RPMI8226 (cell line): ENCODE data around the gene RPL39L.
"Not testable (repeated sequence)": the region's sequence is repeated elsewhere in the genome, so short reads cannot be mapped to it uniquely, and the experiment has no call there.

Source experiments
- DNase-seq: peaks from one replicate; pipeline ENCODE4 v3.0.0-alpha.2; 2015

Gene RPL39L

GRCh38 chr3:187139126-187139894, at the start of gene RPL39L:
Gene RPL39L (minus strand): TSS chr3:187139496. CDS start chr3:187121300, 18,196 bp downstream.
- peak; percentile 94 for DNase-seq

DNA sequence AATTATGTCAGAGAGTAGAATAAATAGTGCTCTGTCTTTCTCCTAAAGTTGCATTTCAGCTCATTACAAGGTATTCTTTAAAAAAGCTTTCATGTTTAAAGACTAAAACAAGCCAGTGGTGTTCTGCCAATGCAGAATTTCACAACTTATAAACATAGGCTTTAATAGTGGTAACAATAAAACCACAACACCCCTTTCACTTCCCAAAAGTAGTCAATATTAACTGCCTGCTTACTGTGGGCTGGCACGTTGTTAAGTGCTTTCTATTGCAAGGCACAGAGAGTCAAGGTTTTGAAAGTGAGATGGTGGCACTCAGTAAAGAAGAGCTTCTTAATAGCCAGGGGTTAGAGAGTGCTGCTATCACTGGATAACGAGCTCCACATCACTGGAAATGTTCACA, 49.6 kb upstream of the RPL39L start:
- no peak for DNase-seq

DNA sequence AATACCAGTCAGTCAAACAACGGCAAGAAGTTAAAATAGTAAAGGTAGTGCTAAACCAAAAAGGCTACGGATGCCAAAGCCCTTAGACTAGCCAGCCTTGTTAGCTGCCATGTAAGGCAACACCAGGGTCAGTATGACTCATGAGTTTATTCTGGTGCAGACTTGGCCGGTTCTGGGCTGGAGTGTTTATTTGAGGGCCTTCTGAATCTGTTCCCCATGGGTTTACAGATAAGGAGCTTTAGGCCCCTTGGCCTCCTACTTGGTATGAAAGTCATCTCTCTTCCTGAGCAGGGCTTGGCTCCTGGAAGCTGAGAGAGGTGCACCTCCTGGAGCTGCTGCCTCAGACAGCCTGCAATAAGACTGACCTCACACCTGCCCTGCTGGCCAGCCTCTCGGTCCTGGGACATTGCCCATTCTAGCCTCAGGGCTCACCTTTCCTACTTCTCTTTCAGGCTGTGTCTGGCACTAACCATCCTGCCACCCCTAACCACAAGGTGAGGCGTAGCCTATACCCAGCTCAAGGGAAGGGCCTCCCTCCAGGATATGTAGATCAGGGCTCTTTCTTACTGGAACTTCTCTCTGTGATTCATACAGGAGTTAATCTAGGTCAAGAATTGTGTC, 47.6 kb upstream of the RPL39L start:
- no peak for DNase-seq

DNA sequence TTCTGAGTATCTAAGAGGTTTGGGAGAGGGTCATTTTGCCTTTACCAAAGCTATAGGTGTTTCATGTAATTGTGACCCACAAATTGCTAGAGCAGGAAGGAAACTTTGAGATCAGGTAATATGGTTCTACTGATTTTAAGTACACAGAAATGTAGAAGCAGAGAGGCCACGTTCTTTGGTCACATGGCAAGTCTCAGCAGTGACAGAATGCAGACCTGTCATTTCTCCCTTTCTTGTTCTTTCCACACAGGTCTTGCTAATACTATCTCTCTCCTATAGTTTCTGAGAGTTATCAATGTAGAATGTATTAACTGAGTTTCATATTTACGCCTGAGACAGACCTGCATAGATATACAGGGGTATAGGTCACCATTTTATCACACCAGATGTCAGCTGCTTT, 47.1 kb upstream of the RPL39L start:
- no peak for DNase-seq

DNA sequence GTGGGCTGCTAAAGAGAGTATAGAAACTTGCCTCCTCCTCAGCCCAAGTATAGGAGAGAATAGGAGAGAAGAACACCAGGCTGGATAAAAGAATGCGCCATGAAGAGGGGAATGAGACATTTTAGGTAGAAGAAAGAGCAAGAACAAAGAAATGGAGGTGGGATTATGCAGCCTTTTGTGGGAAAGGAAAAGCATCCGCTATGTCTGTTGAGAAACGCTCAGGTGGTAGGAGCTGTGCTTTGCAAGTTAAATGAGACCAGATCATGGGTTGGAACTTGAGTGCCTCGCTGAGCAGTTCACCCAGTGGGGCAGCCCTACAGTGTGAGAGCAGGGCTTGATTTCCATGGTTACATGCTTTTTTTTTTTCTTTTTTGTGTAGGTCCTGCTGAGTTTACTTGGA, 46.5 kb upstream of the RPL39L start:
- DNase-seq, result no peak

- no peak for DNase-seq
Measured at GRCh38 chr3:187183903-187184302, 44.6 kb upstream of the RPL39L start.

GRCh38 chr3:187183210-187183862, 44.0 kb upstream of the RPL39L start:
- no peak for DNase-seq

DNA sequence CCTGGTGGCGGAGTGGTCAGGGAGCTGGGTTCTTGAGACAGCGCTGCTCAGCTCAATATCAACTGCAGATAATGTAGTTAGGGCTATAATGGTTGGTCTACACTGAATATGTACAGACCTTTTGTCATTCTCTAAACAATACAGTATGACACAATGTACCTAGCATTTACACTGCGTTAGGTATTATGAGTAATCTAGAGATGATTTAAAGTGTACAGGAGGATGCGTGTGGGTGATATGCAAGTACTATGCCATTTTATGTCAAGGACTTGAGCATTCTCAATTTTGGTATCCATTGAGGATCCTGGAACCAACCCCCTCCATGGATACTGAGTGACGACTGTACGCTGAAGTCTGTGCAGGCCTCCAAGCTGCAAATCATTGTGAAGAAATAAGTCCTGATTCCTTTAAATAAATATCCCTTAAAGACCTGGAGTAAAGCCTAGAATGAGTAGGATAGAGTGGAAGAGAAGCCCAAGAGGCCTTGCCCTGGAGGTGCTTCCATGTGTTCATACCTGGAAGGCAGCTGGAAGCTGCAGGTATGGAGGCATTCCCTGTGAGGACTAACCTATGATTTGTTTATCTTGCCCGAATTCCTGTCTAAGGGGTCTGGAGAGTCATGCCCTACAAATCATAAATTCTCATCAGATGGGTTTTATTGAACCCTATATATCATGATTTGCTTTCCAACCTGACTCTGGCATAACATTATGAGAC, 42.3 kb upstream of the RPL39L start:
- DNase-seq, result no peak

- no peak for DNase-seq
Measured at GRCh38 chr3:187172929-187173328, 33.6 kb upstream of the RPL39L start.

DNA sequence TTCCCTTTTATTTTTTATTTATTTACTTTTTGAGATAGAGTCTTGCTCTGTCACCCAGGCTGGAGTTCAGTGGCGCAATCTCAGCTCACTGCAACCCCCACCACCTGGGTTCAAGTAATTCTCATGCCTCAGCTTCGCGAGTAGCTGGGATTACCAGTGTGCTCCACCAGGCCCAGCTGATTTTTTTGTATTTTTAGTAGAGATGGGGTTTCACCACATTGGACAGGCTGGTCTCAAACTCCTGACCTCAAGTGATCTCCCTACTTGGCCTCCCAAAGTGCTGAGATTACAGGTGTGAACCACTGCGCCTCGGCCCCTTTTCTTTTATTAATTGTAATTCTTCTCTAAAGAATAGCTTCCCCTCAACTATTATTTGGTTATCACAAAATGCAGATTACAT, 31.6 kb upstream of the RPL39L start:
- DNase-seq, result not testable (repeated sequence)

DNA sequence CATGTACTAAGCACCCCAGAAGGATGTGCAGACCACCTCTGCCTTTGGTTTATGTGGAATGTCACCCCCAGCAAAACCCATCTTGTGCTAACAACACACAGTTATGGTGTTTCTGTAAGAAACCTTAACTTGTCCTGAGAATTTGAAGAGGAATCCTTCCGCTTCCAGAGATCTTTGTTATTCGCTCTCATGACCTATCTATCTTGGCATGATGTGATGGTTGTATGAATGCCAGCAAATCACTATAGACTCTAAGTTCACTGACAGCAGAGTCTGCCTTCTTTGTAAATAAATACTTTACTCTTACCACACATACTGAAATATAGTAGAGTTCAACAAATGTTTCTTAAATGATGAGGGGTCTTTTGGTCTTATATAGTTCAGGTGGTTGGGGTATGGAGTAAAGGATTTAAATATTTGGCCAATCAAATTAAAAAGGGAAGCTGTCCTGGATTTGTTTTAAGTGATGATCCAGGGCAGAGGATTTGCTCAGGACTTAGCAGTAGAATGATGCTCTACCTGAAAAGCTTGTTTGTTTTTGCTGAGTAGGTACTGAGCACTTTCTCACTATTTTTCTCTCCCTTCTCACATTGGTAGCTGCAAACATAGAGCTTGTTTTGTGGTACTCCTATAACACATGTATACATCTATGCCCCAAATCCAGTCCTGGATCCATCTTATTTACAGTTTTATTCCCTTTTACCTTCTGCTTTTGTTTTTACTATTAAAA, 30.1 kb upstream of the RPL39L start:
- no peak for DNase-seq

GRCh38 chr3:187167777-187168176, 28.5 kb upstream of the RPL39L start:
- DNase-seq, result no peak

- no peak for DNase-seq
Measured at GRCh38 chr3:187166750-187167149, 27.5 kb upstream of the RPL39L start.

DNA sequence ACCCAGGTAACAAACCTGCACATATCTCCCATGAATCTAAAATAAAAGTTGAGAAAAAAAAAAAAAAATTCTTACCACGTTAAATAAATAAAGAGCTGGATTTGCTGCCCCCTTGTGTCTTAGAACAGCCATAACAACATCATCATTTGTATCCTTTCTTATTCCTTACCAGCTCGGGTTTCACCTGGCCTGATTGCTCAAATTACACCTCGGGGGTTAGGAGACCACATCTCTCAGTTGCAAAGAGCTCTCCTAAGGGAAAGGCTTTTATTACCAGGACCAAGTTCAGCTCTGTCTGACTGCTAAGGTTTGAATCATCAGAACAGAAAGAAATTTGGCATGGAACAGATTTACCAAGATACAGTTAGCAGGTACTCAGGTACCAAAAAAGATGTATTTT, 25.8 kb upstream of the RPL39L start:
- DNase-seq, result peak; percentile 61

DNA sequence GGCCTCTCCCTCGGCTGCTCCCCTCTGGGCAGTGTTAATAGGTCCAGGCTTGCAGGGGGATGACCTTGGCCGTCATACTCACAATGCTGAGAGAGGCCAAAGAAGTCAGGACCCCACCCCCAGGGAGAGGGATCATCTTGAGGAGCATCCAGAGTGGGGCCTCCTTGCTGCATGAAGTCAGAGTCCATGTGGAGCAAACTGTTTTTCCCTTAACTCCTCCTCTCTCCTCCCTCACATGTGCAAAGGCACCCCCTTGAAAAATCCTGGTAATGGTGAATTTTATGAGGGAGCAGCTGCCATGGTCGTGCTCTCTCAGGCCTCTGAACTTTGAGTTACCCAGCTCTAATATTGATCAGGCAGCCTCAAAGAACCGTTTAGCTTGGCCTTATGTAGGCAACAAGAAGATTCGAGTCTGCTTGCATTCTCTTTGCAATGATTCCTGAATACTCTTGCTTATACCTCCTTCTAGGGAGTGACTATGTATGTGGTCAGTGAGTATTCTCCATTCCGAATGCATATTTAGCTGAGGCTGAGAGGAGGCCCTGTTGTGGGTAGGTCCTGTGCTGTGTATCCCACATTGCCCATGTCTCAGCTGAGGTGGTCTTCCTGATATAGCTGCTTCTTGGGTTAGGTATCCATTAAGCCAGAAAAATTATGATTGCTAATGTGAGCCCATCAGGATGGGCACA, 23.1 kb upstream of the RPL39L start:
- DNase-seq, result no peak

- DNase-seq, result no peak
Measured at GRCh38 chr3:187161556-187161955, 22.3 kb upstream of the RPL39L start.

DNA sequence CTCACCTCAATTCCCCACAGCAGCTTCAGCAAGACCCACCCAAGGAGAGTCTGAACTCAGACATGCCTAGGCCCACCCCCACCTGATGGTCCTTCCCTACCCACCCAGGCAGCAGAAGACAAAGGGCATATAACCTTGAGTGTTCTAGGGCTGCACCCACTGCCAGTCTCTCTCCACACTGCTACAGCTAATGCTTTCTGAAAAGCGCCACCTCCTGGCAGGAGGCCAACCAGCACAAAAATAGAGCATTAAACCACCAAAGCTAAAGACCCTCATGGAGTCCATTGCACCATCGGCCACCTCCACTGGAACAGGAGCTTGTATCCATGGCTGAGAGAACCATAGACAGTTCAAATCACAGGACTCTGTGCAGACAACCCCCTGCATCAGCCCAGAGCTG, 11.3 kb upstream of the RPL39L start:
- peak; percentile 11 for DNase-seq

GRCh38 chr3:187150186-187150585, 10.9 kb upstream of the RPL39L start:
- no peak for DNase-seq

- no peak for DNase-seq
Measured at GRCh38 chr3:187146389-187146788, 7.1 kb upstream of the RPL39L start.

GRCh38 chr3:187145149-187145895, 6.0 kb upstream of the RPL39L start:
- DNase-seq, result no peak

DNA sequence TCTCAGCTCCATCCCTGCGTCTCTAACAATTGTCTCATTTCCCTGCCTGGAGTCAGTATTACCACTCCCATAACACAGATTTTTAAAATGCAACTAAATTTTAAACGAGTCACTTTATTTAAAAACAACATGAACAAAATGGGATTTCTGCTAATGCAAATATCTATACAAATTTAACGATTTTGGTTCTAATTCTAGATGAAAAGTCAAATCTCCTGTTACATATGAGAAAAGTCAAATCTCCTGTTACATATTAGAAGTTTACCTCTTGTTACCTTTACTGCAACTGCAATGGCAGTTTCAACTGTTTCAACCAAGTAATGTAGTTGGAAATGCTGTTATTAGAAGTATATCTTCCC, 578 bp upstream of the RPL39L start:
- DNase-seq, result no peak

DNA sequence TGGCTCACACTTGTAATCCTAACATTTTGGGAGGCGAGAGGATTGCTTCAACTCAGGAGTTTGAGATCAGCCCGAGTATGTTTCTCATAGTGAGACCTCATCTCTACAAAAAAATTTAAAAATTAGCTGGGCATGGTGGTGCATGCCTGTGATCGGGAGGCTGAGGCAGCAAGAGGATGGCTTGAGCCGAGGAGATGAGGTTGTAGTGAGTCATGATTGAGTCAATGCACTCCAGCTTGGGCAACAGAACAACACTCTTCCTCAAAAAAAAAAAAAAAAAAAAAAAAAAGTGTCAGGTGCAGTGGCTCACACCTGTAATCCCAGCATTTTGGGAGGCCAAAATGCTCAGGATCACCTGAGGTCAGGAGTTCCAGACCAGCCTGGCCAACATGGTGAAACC, 2.4 kb downstream of the RPL39L start:
- DNase-seq, result no peak
